Measurements from ENCODE around the gene MAPKBP1.

The MAPKBP1 gene

GRCh38 chr15:41841131-41841530, 66.8 kb downstream of the MAPKBP1 start:
- intact Hi-C loops (cut with DNase I; ENCODE audit: low total_unique reads), result no loop called here
- peaks cover 14 to 87% (median 46%) of the 10 kb centered on the region in 3 donors for H3K36me3 ChIP-seq
- no peaks in the 10 kb centered on the region for H3K9me3 ChIP-seq
- peaks cover 0 to 10% (median 0%) of the 10 kb centered on the region in 4 donors for H3K4me1 ChIP-seq
- H3K27ac ChIP-seq, result no peak overlapping the region
- DNase-seq, result no peak
- no peaks in the 10 kb centered on the region for H3K27me3 ChIP-seq
- no peak overlapping the region for H3K4me3 ChIP-seq
- no peak for TF ChIP-seq CTCF (IDR thresholded peaks at IDR 0.05)

GRCh38 chr15:41842229-41842628, 67.9 kb downstream of the MAPKBP1 start:
- no peak overlapping the region for H3K4me3 ChIP-seq
- no peak for TF ChIP-seq CTCF (IDR thresholded peaks at IDR 0.05)
- no peak overlapping the region for H3K27ac ChIP-seq
- no peaks in the 10 kb centered on the region for H3K27me3 ChIP-seq
- intact Hi-C loops (cut with DNase I; ENCODE audit: low total_unique reads), result no loop called here
- peaks cover 25 to 87% (median 55%) of the 10 kb centered on the region in 3 donors for H3K36me3 ChIP-seq
- peaks cover 0 to 10% (median 0%) of the 10 kb centered on the region in 4 donors for H3K4me1 ChIP-seq
- no peak for DNase-seq
- no peaks in the 10 kb centered on the region for H3K9me3 ChIP-seq

GRCh38 chr15:41843571-41843970, 69.3 kb downstream of the MAPKBP1 start:
- no peaks in the 10 kb centered on the region for H3K27me3 ChIP-seq
- H3K4me3 ChIP-seq, result no peak overlapping the region
- no peak for DNase-seq
- peaks cover 0 to 10% (median 0%) of the 10 kb centered on the region in 4 donors for H3K4me1 ChIP-seq
- peaks cover 34 to 90% (median 62%) of the 10 kb centered on the region in 3 donors for H3K36me3 ChIP-seq
- no peak overlapping the region for H3K27ac ChIP-seq
- no peaks in the 10 kb centered on the region for H3K9me3 ChIP-seq
- TF ChIP-seq CTCF (IDR thresholded peaks at IDR 0.05), result no peak
- intact Hi-C loops (cut with DNase I; ENCODE audit: low total_unique reads), result no loop called here

GRCh38 chr15:41844814-41845213, 70.5 kb downstream of the MAPKBP1 start:
- no peak for DNase-seq
- Histone ChIP-seq H3K36me3 (peaks cover 34 to 93% (median 62%) of the 10 kb centered on the region in 3 donors), H3K9me3 (no peaks in the 10 kb centered on the region), H3K4me3 (no peak overlapping the region), H3K27ac (no peak overlapping the region), H3K4me1 (peaks cover 0 to 5% (median 0%) of the 10 kb centered on the region in 4 donors), H3K27me3 (no peaks in the 10 kb centered on the region)
- no peak for TF ChIP-seq CTCF (IDR thresholded peaks at IDR 0.05)
- intact Hi-C loops (cut with DNase I; ENCODE audit: low total_unique reads), result no loop called here

- H3K36me3 ChIP-seq, result peaks cover 34 to 69% (median 44%) of the 10 kb centered on the region in 3 donors
- H3K27ac ChIP-seq, result no peak overlapping the region
- H3K9me3 ChIP-seq, result no peaks in the 10 kb centered on the region
- H3K27me3 ChIP-seq, result peaks cover 0 to 8% of the 10 kb centered on the region in 2 donors
- intact Hi-C loops (cut with DNase I; ENCODE audit: low total_unique reads), result no loop called here
- TF ChIP-seq CTCF (IDR thresholded peaks at IDR 0.05), result no peak
- DNase-seq, result no peak
- H3K4me1 ChIP-seq, result peaks cover 0 to 14% (median 0%) of the 10 kb centered on the region in 4 donors
- no peak overlapping the region for H3K4me3 ChIP-seq
Observed at GRCh38 chr15:41847206-41847605, 72.9 kb downstream of the MAPKBP1 start.

- Histone ChIP-seq H3K9me3 (no peaks in the 10 kb centered on the region), H3K36me3 (peaks cover 34 to 61% (median 41%) of the 10 kb centered on the region in 3 donors), H3K4me3 (no peak overlapping the region), H3K27ac (no peak overlapping the region), H3K27me3 (peaks cover 0 to 16% of the 10 kb centered on the region in 2 donors), H3K4me1 (peaks cover 0 to 14% (median 0%) of the 10 kb centered on the region in 4 donors)
- intact Hi-C loops (cut with DNase I; ENCODE audit: low total_unique reads), result no loop called here
- no peak for TF ChIP-seq CTCF (IDR thresholded peaks at IDR 0.05)
- DNase-seq, result no peak
Observed at GRCh38 chr15:41847981-41848380, 73.7 kb downstream of the MAPKBP1 start.

Data from tibial artery (tissue), 4 donors.